Articular chondrocyte of knee joint (primary cell): ENCODE measurements around the gene HSH2D. TPM values are rescaled to one million over a fixed set of nuclear protein-coding genes. Genes with fewer than 3 reads are reported as not detected.

ENCODE experiments used
- small RNA-seq: library from RNA; depleted of rRNA; stranded (forward); fragments of <200 nt; gene quantifications from one replicate; pipeline ENCODE3, GENCODE V24; 2012
- total RNA-seq: library from RNA; depleted of rRNA; stranded (reverse); fragments of >200 nt; gene quantifications from 2 replicates; pipeline ENCODE4 v1.2.3, GENCODE V29; 2012

HSH2D gene, protein sequence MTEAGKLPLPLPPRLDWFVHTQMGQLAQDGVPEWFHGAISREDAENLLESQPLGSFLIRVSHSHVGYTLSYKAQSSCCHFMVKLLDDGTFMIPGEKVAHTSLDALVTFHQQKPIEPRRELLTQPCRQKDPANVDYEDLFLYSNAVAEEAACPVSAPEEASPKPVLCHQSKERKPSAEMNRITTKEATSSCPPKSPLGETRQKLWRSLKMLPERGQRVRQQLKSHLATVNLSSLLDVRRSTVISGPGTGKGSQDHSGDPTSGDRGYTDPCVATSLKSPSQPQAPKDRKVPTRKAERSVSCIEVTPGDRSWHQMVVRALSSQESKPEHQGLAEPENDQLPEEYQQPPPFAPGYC
- total RNA-seq: not detected in 2 replicates

GRCh38 chr19:16143399-16144215 is at the start of gene HSH2D:
Gene HSH2D, plus strand, starts transcription at chr19:16143685. Its CDS starts 5,066 bp downstream, at chr19:16148751.

DNA sequence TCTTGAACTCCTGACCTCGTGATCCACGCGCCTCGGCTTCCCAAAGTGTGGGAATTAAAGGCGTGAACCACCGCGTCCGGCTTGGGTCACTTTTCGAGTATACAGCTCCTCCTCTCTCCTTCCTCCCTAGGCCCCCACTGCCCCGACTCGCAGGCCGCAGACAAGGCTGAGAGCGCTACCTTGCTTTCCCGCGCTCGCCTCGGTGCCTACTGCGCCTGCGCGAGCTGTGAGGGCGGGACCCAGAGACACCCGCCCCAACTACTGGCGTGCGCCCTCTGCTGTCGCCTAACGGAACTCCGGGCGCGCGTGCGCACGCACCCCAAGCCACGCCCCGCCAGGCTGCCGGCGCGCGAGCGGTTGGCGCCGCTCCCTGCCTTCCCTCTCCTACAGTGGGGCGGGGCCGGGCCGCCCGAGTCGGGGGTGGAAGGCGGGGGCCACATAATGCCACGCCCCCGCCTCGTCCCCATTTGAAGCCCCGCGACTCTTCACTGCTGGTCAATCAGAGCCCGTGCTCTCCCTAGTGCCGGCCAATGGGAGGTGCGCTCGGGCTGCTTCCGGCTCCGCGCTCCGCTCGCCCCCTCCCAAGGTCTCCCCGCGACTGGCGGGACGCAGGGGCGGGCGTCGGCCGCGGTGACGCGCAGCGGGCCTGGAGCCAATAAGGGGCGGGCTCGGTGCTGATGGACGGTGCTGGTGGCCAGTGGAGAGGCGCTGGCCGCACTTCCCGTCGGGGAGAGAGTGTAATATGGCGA is 32.2 kb upstream of the HSH2D start, which contains the start of gene RAB8A:
TSS of gene RAB8A (plus strand) at position 730 of the 749 bp plus-strand sequence. CDS start at position 743, 13 bp downstream.

GRCh38 chr19:16185123-16185767 is 41.8 kb downstream of the HSH2D start, which contains the start of gene FAM32A:
Gene FAM32A, plus strand, starts transcription at chr19:16185410. Its CDS starts 33 bp downstream, at chr19:16185443.

DNA sequence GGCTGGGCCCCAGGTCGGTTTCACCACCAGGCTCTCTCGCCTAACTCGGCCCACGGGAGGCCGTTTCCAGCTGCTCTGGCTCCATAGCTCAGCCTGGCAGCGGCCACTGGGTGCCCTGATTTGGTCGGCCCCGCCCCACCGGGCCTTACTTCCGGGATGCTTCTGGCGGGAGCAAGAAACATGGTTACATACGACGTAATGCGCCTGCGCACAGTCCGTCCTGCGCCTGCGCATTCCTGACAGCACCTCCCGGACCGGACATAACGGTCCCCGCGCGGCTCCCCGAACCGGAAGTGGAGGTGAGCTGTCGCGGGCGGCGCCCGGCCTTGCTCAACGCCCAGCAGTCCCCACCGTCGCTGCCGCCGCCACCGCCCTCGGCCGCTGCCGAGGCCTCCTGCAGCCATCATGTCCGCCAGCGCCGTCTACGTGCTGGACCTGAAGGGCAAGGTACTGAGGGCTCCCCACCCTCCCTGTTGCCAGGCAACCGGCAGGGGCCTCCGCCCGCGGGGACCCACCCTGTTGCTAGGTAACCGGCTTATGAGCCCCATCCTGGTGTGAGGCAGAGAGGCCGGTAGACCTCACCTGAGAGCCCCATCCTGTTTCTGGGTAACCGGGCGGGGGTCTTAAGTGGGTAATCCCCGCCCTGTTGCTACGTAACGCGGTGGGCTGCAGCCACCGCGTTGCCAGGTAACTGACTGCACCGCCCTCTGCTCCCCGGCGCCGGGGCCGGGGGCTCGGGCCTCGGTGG is 54.3 kb downstream of the HSH2D start, which contains the start of gene AP1M1:
TSS of gene AP1M1 (plus strand) at position 290 of the 748 bp plus-strand sequence. CDS start at position 406, 116 bp downstream.

Small RNA genes within 50 kb of the gene (small RNA-seq; reads per million reads assigned to genes)
- gene RF00017: not detected

Other genes starting within 250 kb of the HSH2D start
- not detected in 2 replicates for gene CYP4F2, start 245.6 kb upstream of the HSH2D start, total RNA-seq
- under 0.01 and 0.13 TPM in 2 replicates for gene CYP4F11, start 209.2 kb upstream of the HSH2D start, total RNA-seq
- gene OR10H4, start 194.7 kb upstream of the HSH2D start, total RNA-seq: not detected in 2 replicates
- gene TPM4, start 67.2 kb upstream of the HSH2D start, total RNA-seq: 1,189 and 1,287 TPM in 2 replicates
- gene RAB8A, start 31.8 kb upstream of the HSH2D start, total RNA-seq: 79.1 and 92.8 TPM in 2 replicates
- gene CIB3, start 29.8 kb downstream of the HSH2D start, total RNA-seq: not detected in 2 replicates
- gene FAM32A, start 41.7 kb downstream of the HSH2D start, total RNA-seq: 114 and 117 TPM in 2 replicates
- 71.8 and 75.0 TPM in 2 replicates for gene AP1M1, start 54.2 kb downstream of the HSH2D start, total RNA-seq
- 12.5 and 20.1 TPM in 2 replicates for gene KLF2, start 181.1 kb downstream of the HSH2D start, total RNA-seq